GM21619 (cell line): ENCODE results near the gene SLC44A4.
"Not testable (repeated sequence)": the region's sequence is repeated elsewhere in the genome, so short reads cannot be mapped to it uniquely, and the experiment has no call there.

Source experiments
- ATAC-seq: cut with Tn5 transposase; IDR thresholded peaks from one replicate; pipeline ENCODE4 v1.9.1; 2021; ENCODE audit not compliant: unreplicated experiment

Gene SLC44A4

DNA sequence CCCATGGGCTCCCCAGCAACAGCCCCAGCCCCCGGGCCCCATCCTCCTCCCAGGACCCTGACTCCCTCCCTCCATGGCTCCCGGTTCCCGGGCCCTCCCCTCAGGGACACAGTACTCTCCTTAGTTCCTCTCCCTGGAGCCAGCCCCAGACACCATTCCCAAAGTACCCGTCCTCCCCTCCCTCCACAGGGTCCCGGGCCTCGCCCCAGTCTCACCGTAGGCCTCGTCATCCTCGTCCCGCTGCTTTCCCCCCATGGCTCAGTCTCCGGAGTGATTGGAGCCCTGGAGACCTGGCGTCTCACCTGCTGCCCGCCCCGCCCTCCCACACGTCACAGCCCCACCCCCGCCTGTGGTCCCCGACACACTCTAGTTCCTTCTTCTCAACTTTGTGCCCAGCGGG, at the start of gene SLC44A4:
SLC44A4 (minus strand) TSS at position 272 of the 400 bp plus-strand sequence; CDS start at position 255, 17 bp downstream.
- no peak for ATAC-seq

- no peak for ATAC-seq
These were observed 49.8 kb upstream of the SLC44A4 start for GRCh38 chr6:31928672-31928939.

DNA sequence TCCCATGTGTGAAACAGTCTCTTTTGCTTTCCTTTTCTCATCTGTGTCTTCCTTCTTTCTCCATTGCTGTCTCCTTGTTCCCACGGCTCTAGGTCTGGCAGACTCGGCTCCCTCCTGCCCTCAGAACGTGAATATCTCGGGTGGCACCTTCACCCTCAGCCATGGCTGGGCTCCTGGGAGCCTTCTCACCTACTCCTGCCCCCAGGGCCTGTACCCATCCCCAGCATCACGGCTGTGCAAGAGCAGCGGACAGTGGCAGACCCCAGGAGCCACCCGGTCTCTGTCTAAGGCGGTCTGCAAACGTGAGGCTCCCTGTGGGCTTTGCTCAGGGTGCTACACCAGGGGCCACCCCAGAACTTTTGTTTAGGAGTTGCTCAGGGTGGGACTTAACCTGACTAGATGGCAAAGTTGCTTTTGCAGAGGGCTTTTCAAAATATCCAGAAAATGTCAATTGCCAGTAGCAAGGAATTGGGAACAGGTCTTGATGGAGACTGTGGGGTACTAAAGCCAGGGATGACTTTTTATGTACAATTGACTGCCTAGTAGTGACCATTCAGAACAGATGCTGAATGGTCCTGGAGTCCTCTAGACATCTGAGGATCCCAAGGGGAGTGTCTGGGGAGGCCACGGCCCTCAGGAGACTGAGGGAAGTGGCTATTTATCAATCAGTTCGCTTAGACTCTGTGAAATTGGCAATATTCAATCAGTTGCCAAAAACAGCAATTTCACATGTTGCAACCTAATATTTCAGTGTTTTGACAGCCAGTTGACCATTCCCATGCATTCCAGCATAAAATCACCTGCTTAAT, 49.3 kb upstream of the SLC44A4 start:
- no peak for ATAC-seq

DNA sequence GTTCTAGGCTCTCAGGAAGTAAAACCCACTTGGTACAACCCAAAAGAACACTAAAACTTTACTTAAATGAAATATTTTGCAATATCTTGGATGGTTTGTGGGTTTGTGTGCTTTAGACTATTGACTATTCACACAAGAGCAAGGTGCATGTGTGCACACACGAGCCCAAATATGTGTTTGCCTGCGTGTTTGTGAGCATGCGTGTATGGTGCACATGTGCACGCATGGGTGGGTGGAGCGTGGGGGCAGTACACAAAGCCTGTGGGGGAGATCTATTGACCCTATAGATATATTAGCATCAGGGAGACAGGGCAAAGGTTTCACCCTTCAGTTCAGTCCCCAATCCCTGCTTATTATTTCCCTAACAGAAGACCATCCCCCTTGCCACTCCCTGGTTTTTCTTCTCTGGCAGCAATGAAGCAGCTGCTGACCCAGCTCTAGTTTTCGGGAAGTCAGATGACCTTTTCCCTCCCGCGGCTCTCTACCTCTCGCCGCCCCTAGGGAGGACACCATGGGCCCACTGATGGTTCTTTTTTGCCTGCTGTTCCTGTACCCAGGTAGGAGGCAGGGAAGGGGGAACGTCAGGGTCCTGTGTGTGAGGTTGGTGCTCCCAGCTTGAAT, 48.6 kb upstream of the SLC44A4 start, which contains the start of gene C2:
C2 (plus strand) TSS at position 476 of the 621 bp plus-strand sequence; CDS start at position 512, 36 bp downstream.
- no peak for ATAC-seq

GRCh38 chr6:31922942-31923341, 44.1 kb upstream of the SLC44A4 start:
- ATAC-seq = no peak

- ATAC-seq = no peak
These were observed 42.0 kb upstream of the SLC44A4 start for GRCh38 chr6:31920811-31921210.

- ATAC-seq = no peak
These were observed 41.0 kb upstream of the SLC44A4 start for GRCh38 chr6:31919624-31920303.

DNA sequence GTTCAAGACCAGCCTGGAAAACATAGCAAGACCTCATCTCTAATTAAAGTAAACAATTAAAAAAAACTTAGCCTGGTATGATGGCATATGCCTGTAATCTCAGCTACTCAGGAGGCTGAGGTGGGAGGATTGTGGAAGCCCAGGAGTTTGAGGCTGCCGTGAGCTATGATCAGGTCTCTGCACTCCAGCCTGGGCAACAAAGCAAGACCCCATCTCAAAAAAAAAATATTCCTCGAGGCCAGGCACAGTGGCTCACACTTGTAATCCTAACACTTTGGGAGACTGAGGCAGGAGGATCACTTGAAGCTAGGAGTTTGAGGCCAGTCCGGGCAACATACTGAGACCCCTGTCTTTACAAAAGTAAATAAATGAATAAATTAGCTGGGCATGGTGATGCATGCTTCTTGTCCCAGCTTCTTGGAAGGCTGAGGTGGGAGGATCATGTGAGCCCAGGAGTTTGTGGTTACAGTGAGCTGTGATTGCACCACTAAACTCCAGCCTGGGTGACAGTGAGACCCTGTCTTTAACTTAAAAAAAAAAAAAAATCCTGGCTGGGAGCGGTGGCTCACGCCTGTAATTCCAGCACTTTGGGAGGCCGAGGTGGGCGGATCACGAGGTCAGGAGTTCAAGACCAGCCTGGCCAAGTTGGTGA, 39.4 kb upstream of the SLC44A4 start:
- no peak for ATAC-seq

DNA sequence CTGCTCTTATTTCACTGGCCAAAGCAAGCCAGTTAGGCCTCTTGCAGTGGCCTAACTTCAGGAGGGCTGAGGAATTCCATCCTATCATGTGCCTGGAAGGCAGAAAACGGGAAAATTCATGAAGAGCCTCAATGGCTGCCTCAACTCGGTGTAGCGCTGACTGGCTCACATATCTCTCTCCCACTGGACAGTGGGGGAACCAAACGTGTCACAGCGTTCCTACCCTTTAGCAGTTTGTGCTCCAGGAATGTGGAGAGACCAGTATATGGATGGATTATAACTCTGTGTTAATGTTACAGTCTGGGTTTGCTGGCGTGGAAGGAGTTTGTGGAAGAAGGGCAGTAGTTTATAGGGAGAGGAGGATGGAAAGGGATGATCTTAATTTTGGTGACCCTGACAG, 37.0 kb upstream of the SLC44A4 start:
- no peak for ATAC-seq

DNA sequence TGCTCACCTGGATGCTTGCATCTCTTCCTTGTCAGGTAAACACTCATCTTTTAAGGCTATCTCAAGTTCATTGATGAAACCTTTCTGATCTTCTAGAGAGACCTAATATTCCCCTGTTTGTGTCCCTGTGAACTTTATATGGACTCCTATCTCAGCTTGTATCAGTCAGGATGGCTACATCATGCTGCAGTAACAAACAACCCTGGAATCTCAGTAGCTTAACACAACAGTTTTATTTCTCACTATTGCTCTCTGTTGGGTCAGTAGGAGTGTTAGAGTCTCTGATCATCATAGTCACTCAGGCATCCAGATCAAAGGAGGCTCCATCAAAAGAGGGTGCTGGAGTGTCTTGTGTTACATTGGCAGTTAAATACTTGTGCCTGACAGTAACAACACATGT, 36.6 kb upstream of the SLC44A4 start:
- no peak for ATAC-seq

- ATAC-seq = no peak
These were observed 33.2 kb upstream of the SLC44A4 start for GRCh38 chr6:31911826-31912585.

DNA sequence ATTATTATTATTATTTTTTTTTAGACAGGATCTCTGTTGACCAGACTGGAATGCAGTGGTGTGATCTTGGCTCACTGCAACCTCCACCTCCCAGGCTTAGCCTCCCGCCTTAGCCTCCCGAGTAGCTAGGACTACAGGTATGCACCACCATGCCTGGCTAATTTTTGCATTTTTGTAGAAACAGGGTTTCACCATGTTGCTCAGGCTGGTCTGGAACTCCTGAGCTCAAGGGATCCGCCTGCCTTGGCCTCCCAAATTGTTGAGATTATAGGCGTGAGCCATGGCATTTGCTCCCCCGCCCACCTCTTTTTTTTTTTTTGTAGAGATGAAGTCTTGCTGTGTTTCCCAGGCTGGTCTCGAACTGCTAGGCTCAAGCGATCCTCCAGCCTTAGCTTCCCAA, 30.5 kb upstream of the SLC44A4 start:
- ATAC-seq = not testable (repeated sequence)

- ATAC-seq = peak; percentile 83
These were observed 30.0 kb upstream of the SLC44A4 start for GRCh38 chr6:31908791-31909190.

GRCh38 chr6:31908255-31908654, 29.5 kb upstream of the SLC44A4 start:
- ATAC-seq = not testable (repeated sequence)

DNA sequence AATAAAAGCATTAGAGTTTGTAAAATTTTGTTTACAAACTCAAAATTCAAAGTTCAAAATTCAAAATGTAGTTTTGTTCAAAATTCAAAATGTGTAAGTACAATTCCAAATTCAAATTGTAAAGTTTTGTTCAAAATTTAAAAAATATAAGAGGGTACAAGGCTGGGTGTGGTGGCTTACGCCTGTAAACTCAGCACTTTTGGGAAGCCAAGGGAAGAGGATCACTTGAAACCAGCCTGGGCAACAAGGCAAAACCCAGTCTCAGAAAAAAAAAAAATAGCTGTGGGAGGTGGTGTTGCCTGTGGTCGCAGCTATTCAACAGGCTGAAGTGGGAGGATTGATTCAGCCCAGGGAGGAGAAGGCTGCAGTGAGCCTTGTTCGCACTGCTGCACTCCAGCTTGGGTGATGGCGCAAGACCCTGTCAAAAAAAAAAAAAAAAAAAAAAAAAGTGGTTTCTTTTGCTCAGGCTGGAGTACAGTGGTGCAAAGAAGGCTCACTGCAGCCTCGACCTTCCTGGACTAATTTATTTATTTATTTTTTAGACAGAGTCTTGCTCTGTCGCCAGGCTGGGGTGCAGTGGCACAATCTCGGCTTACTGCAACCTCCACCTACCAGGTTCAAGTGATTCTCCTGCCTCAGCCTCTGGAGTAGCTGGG, 28.5 kb upstream of the SLC44A4 start:
- no peak for ATAC-seq

- ATAC-seq = not testable (repeated sequence)
These were observed 27.9 kb upstream of the SLC44A4 start for GRCh38 chr6:31906727-31907126.

DNA sequence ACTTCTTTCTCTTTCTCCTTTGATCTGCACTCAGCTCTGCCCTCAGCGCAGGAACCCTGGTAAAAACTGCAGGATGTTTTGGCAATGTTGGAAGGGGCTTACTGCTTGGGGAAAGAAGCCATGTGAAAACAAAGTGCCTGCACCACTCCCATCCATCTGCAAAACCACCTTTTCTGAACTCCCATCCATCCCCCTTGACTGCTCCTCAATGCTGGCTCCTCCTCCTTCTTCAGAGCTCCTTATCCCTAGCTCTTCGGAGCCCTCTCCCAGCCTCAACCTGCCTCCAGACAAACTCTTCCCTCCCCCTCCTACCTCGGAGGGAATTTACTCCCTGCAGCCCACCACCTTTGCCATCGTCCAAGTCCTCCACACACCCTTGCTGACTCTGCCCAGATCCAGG, 27.3 kb upstream of the SLC44A4 start:
- ATAC-seq = no peak

DNA sequence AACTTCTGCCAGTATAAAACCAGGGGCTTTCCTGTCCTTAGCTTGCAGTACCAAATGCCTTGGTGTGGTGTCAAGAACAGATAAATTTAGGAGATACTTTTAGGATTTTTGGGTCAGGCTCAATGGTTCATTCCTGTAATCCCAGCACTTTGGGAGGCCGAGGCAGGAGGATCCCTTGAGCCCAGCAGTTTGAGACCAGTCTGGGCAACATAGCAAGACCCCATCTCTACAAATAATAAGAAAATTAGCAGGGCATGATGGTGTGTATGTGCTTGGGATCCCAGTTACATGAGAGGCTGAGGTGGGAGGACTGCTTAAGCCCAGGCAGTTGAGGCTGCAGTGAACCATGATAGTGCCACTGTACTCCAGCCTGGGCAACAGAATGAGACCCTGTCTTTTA, 26.2 kb upstream of the SLC44A4 start:
- no peak for ATAC-seq

DNA sequence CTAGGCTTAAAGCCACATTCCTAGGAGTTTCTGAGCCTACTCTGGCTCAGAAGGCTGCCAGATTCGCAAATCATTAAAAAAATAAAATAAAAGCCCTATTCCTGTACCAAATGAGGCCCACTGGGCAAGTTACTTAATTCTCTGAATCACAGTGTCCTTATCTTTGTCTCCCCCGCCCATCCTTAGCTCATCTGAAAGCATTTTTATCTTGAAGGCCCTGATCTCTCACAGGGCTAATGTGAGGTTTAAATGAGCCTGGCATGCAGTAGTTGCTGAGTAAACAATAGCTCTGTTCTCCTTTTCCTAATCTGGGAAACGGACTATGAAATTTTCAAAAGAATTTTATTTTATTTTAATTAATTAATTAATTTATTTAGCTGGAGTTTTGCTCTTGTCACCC, 25.2 kb upstream of the SLC44A4 start:
- ATAC-seq = no peak

- ATAC-seq = no peak
These were observed 23.3 kb upstream of the SLC44A4 start, which contains the start of gene ZBTB12 for GRCh38 chr6:31901953-31902643. Gene ZBTB12, minus strand, starts transcription at chr6:31902086. Its CDS starts 781 bp downstream, at chr6:31901305.
